ENCODE measurements around the gene CHKA. TPM values are rescaled to one million over a fixed set of nuclear protein-coding genes. Genes with fewer than 3 reads are reported as not detected.

The CHKA gene
- total RNA-seq, 4 donors from 2014 or later: 7.8 to 21.4 (median 15.3) TPM

DNA sequence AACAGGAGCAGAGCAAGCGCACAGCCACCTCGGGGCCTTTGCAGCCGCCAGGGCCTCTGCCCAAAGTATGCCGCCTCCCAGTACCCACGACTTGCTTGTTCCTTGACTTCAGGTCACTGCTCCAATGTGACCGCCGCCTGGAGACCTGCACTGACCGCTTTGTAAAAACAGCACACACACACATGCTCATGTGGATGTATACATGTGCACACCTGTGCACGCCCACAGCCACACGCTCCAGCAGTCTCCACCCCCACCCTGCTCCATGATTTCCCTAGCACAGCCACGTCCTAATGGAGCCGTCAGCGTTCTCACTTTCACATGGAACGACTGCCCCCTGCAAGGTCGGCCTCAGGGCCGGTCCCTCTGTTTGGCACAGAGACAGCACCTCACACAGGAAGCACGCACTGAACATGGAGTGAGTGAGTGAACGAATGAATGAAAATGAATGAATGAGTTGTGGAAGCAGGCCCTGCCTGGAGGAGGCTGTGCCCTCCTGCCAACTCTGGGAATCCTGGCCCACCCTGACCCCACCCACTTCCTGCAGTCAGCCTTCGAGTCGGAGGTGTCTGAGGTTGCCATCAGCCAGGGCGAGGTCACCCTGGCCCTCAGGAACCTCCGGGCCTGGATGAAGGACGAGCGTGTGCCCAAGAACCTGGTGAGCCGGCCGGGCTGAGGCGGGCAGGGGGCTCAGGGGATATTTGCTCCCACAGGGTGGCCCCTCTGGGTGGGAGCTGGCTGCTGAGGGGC is 103.0 kb downstream of the CHKA start:
- 74% methylated on average over 18 of the region's 27 CpGs for WGBS
- no peaks in the 10 kb centered on the region for H3K27me3 ChIP-seq
- no peak overlapping the region for H3K4me3 ChIP-seq
- no peaks in the 10 kb centered on the region for H3K9me3 ChIP-seq
- DNase-seq (ENCODE audit: low spot score in 2 of 2): no peak
- H3K36me3 ChIP-seq: no peaks in the 10 kb centered on the region
- TF ChIP-seq POLR2A (IDR thresholded peaks at IDR 0.05) (no peak), POLR2AphosphoS5 (IDR thresholded peaks at IDR 0.05) (no peak), EP300 (IDR thresholded peaks at IDR 0.05) (no peak)
- TF ChIP-seq, protein P1, sequence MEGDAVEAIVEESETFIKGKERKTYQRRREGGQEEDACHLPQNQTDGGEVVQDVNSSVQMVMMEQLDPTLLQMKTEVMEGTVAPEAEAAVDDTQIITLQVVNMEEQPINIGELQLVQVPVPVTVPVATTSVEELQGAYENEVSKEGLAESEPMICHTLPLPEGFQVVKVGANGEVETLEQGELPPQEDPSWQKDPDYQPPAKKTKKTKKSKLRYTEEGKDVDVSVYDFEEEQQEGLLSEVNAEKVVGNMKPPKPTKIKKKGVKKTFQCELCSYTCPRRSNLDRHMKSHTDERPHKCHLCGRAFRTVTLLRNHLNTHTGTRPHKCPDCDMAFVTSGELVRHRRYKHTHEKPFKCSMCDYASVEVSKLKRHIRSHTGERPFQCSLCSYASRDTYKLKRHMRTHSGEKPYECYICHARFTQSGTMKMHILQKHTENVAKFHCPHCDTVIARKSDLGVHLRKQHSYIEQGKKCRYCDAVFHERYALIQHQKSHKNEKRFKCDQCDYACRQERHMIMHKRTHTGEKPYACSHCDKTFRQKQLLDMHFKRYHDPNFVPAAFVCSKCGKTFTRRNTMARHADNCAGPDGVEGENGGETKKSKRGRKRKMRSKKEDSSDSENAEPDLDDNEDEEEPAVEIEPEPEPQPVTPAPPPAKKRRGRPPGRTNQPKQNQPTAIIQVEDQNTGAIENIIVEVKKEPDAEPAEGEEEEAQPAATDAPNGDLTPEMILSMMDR (IDR thresholded peaks at IDR 0.05): no peak
- peaks cover 38% of the 10 kb centered on the region for H3K4me1 ChIP-seq
- H3K27ac ChIP-seq: no peak overlapping the region

- DNase-seq (ENCODE audit: low spot score in 2 of 2): no peak
- WGBS: 64% methylated on average over 8 of the region's 16 CpGs
- Histone ChIP-seq H3K9me3 (no peaks in the 10 kb centered on the region), H3K4me3 (no peak overlapping the region), H3K27ac (no peak overlapping the region), H3K27me3 (no peaks in the 10 kb centered on the region), H3K4me1 (peaks cover 45% of the 10 kb centered on the region), H3K36me3 (no peaks in the 10 kb centered on the region)
- no peak for TF ChIP-seq EP300 (IDR thresholded peaks at IDR 0.05)
- no peak for TF ChIP-seq POLR2AphosphoS5 (IDR thresholded peaks at IDR 0.05)
- TF ChIP-seq, protein P1 (IDR thresholded peaks at IDR 0.05): no peak
- TF ChIP-seq POLR2A (IDR thresholded peaks at IDR 0.05): no peak
Observed at GRCh38 chr11:68016904-68017817, 104.0 kb downstream of the CHKA start.

DNA sequence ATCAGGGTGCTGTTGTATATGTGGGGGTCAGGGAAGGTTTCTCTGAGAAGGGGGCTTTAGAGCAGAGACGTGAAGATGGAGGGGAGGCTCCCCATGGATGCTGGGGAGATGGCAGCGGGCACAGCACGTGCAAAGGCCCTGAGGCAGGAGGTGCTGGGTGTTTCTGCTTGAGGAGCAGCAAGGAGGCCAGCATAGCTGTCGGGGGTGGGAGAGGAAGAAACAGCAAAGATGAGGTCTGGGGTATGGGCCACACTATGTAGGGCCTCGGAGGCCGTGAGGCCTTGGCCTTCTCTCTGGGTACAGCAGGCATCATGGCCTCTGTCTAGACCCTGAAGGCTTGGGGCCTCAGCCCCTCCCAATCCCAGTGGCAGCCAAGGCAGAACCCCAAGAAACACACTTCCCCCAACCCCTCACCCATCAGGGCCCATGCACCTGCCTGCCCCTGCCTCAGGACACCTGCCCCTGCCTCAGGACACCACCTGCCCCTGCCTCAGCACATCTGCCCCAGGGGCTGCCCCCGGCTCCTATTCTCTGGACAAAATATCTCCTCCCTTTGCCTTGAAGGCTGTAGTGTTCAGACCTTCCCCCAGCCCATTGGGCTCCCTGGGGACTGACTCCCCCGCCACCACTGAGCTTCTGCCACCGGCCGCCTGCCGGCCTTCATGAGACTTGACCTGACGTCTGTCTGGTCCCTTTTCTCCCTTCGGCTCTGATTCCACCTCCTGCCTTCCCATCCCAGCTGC is 104.9 kb downstream of the CHKA start:
- no peak for DNase-seq (ENCODE audit: low spot score in 2 of 2)
- Histone ChIP-seq H3K4me3 (no peak overlapping the region), H3K36me3 (no peaks in the 10 kb centered on the region), H3K27ac (no peak overlapping the region), H3K9me3 (no peaks in the 10 kb centered on the region), H3K4me1 (peaks cover 54% of the 10 kb centered on the region), H3K27me3 (no peaks in the 10 kb centered on the region)
- 61% methylated on average over 10 of the region's 13 CpGs for WGBS
- TF ChIP-seq POLR2A (IDR thresholded peaks at IDR 0.05) (no peak), EP300 (IDR thresholded peaks at IDR 0.05) (no peak), POLR2AphosphoS5 (IDR thresholded peaks at IDR 0.05) (no peak)
- TF ChIP-seq, protein P1 (IDR thresholded peaks at IDR 0.05): no peak

- no peaks in the 10 kb centered on the region for H3K9me3 ChIP-seq
- WGBS: 100% methylated on average over 7 of the region's 8 CpGs
- H3K4me3 ChIP-seq: no peak overlapping the region
- peaks cover 62% of the 10 kb centered on the region for H3K4me1 ChIP-seq
- no peak overlapping the region for H3K27ac ChIP-seq
- TF ChIP-seq POLR2A (IDR thresholded peaks at IDR 0.05) (no peak), EP300 (IDR thresholded peaks at IDR 0.05) (no peak), POLR2AphosphoS5 (IDR thresholded peaks at IDR 0.05) (no peak)
- TF ChIP-seq, protein P1 (IDR thresholded peaks at IDR 0.05): no peak
- no peaks in the 10 kb centered on the region for H3K27me3 ChIP-seq
- no peak for DNase-seq (ENCODE audit: low spot score in 2 of 2)
- H3K36me3 ChIP-seq: no peaks in the 10 kb centered on the region
Observed at GRCh38 chr11:68015467-68015866, 105.7 kb downstream of the CHKA start.

Measured in suprapubic skin (tissue), 4 donors.